SJCRH30 (cell line): ENCODE data around the gene MAD1L1. TPM values are rescaled to one million over a fixed set of nuclear protein-coding genes. Genes with fewer than 3 reads are reported as not detected.

Source experiments
- DNase-seq, 2 experiments: peaks; one replicate each; pipeline ENCODE4 v3.0.0-alpha.2; 2015 to 2020
- H3K27ac ChIP-seq: fragments of 250-450 bp; sonication (Bioruptor Pico); 2 replicates; pipeline ENCODE4 v1.5.1; 2020; ENCODE audit warnings: mild to moderate bottlenecking, moderate library complexity
- H3K27me3 ChIP-seq: fragments of 250-450 bp; sonication (Bioruptor Pico); 2 replicates; pipeline ENCODE4 v1.5.1; 2020; ENCODE audit warnings: mild to moderate bottlenecking, moderate library complexity
- H3K36me3 ChIP-seq: fragments of 250-450 bp; sonication (Bioruptor Pico); 2 replicates; pipeline ENCODE4 v1.5.1; 2020; ENCODE audit warnings: mild to moderate bottlenecking, moderate library complexity
- H3K4me1 ChIP-seq: fragments of 250-450 bp; sonication (Bioruptor Pico); 2 replicates; pipeline ENCODE4 v1.5.1; 2020; ENCODE audit warnings: mild to moderate bottlenecking, moderate library complexity
- H3K4me3 ChIP-seq: fragments of 250-450 bp; sonication (Bioruptor Pico); 2 replicates; pipeline ENCODE4 v1.5.1; 2020; ENCODE audit warnings: mild to moderate bottlenecking, moderate library complexity
- H3K9me3 ChIP-seq: fragments of 250-450 bp; sonication (Bioruptor Pico); replicated peaks from 2 replicates; pipeline ENCODE4 v1.5.1; 2020; ENCODE audit warnings: mild to moderate bottlenecking, moderate library complexity
- total RNA-seq: library from RNA; depleted of rRNA; stranded (reverse); fragments of >200 nt; shearing (Covaris generic); gene quantifications from 2 replicates; pipeline ENCODE4 v1.2.3, GENCODE V29; 2014

Gene MAD1L1
- total RNA-seq, 1 experiment from 2014 or later = 31.5 TPM

DNA sequence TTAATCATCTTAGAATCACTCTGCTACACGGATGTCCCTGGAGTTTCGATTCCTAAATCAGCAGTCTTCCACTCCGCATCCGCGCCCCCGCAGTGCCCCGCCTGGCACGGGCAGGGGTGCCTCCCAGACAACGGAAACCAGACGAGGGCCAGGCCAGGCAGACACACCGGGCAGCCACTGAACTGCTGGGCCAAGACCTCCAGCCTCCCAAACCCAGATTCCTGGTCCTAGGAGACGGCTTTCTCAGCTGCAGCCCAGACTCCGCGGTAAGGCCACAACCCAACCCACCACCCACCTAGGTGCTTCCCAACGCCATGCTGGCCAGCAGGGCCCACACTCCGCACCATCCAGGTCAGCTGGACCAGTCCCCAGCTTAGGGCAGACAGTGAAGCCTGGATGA lies 33.2 kb downstream of the MAD1L1 start:
- peaks cover 5% of the 10 kb centered on the region for H3K9me3 ChIP-seq
- H3K27ac ChIP-seq = no peak overlapping the region
- H3K27me3 ChIP-seq = no peaks in the 10 kb centered on the region
- peaks cover 19% of the 10 kb centered on the region for H3K36me3 ChIP-seq
- no peak overlapping the region for H3K4me3 ChIP-seq
- DNase-seq = no peak
- no peaks in the 10 kb centered on the region for H3K4me1 ChIP-seq

DNA sequence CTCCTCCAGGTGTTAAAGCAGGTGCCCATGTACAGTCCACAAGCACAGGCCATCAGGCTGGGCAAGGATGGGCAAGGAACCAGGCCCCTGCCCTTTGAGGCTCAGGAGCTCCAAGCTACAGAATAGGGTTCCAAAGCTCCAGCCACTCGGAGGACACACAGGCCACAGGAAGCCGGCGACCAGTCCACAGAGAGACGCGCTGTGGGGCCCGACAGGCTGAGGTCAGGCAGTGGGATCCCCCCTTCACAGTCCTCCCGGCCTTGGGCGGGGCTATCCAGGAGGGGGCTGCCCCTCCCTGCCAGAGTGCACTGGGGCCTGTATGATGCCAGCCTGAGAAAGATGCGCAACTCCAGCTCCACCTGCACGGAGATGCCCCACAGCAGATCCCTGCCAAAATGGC lies 34.0 kb downstream of the MAD1L1 start:
- H3K4me3 ChIP-seq = no peak overlapping the region
- H3K9me3 ChIP-seq = peaks cover 5% of the 10 kb centered on the region
- H3K36me3 ChIP-seq = peaks cover 19% of the 10 kb centered on the region
- H3K27ac ChIP-seq = no peak overlapping the region
- no peak for DNase-seq
- no peaks in the 10 kb centered on the region for H3K27me3 ChIP-seq
- peaks cover 4% of the 10 kb centered on the region; the same call in 1 of the 2 replicates for H3K4me1 ChIP-seq

GRCh38 chr7:2198206-2198605 lies 34.5 kb downstream of the MAD1L1 start:
- no peak overlapping the region for H3K27ac ChIP-seq
- peaks cover 5% of the 10 kb centered on the region for H3K9me3 ChIP-seq
- peaks cover 4% of the 10 kb centered on the region; the same call in 1 of the 2 replicates for H3K4me1 ChIP-seq
- H3K27me3 ChIP-seq = no peaks in the 10 kb centered on the region
- no peak overlapping the region for H3K4me3 ChIP-seq
- DNase-seq = no peak
- H3K36me3 ChIP-seq = peaks cover 19% of the 10 kb centered on the region

- H3K27ac ChIP-seq = no peak overlapping the region
- no peak for DNase-seq
These were observed 35.1 kb downstream of the MAD1L1 start for GRCh38 chr7:2197436-2198155.

GRCh38 chr7:2196381-2197378 lies 36.1 kb downstream of the MAD1L1 start:
- Histone ChIP-seq H3K27ac (no peak overlapping the region), H3K36me3 (peaks cover 19% of the 10 kb centered on the region), H3K4me1 (peaks cover 8% of the 10 kb centered on the region), H3K27me3 (no peaks in the 10 kb centered on the region), H3K4me3 (no peak overlapping the region), H3K9me3 (peaks cover 5% of the 10 kb centered on the region)
- DNase-seq = no peak

More at GRCh38 chr7:2197436-2198155, 35.1 kb downstream of the MAD1L1 start:
- Histone ChIP-seq H3K4me1 (peaks cover 6% of the 10 kb centered on the region), H3K9me3 (peaks cover 5% of the 10 kb centered on the region), H3K36me3 (peaks cover 19% of the 10 kb centered on the region), H3K27me3 (no peaks in the 10 kb centered on the region), H3K4me3 (no peak overlapping the region)

- Histone ChIP-seq H3K27ac (no peak overlapping the region), H3K4me3 (no peak overlapping the region), H3K9me3 (peaks cover 5% of the 10 kb centered on the region), H3K36me3 (peaks cover 19% of the 10 kb centered on the region), H3K27me3 (no peaks in the 10 kb centered on the region), H3K4me1 (peaks cover 8% of the 10 kb centered on the region)
- DNase-seq = no peak
These were observed 37.1 kb downstream of the MAD1L1 start for GRCh38 chr7:2195400-2196246.

DNA sequence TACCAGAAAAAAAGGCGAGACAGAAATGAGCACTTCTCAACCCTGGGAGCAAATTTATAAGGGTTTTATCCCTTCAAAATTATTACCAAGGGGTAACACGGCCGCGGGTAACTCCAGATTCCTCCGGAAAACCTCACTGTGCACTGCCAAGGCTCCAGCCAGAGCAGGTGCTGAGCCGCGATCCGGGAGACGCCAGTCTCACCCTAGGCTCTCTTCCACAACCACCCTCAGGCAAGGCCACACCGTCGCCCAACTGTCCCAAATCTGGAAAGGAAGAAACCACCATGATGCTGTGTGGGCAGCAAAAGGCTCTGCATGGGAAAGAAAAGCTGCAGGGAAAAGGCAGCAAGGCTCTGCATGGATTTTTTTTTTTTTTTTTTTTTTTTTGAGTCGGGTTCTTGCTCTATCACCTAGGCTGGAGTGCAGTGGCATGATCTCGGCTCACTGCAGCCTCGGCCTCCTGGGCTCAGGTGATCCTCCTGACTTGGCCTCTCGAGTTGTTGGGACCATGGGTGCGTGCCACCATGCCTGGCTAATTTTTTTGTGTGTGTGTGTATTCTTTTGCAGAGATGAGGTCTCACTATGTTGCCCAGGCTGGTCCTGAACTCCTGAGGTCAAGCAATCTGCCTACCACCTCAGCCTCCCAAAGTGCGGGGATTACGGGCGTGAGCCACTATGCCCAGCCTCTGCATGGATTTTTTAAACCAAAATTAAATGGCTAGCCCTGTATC lies 39.0 kb downstream of the MAD1L1 start:
- peaks cover 8% of the 10 kb centered on the region for H3K4me1 ChIP-seq
- peaks cover 5% of the 10 kb centered on the region for H3K9me3 ChIP-seq
- peak; percentile 62 to 76 for DNase-seq
- H3K36me3 ChIP-seq = peaks cover 13% of the 10 kb centered on the region
- H3K4me3 ChIP-seq = peak overlapping the region; percentile 14
- H3K27me3 ChIP-seq = no peaks in the 10 kb centered on the region
- H3K27ac ChIP-seq = peak overlapping the region; percentile 20

GRCh38 chr7:2192831-2193534 lies 39.8 kb downstream of the MAD1L1 start:
- Histone ChIP-seq H3K9me3 (peaks cover 8% of the 10 kb centered on the region), H3K4me3 (peak overlapping the region; percentile 14), H3K36me3 (peaks cover 17% of the 10 kb centered on the region), H3K4me1 (peaks cover 8% of the 10 kb centered on the region), H3K27me3 (no peaks in the 10 kb centered on the region), H3K27ac (peak overlapping the region; percentile 20)
- peak; percentile 94 to 97 for DNase-seq

DNA sequence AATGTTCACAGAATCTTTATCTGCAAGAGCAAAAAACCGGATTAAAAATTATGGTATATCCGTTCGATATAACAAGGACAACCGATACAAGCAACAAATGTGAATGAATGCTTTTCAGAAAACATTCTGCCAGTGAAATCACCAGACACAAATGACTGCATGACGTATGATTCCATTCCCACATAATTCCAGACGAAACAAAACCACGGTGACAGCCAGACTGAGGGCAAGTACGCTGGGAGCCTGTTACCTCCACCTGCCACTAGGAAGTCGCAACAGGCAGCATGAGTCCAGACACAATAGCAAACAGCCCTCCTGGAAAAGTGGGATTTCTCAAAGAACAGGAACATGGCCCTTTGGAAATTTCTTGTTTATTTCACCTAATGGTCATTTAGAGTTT lies 41.7 kb downstream of the MAD1L1 start:
- no peak overlapping the region for H3K27ac ChIP-seq
- peaks cover 8% of the 10 kb centered on the region for H3K4me1 ChIP-seq
- H3K27me3 ChIP-seq = no peaks in the 10 kb centered on the region
- no peak for DNase-seq
- no peak overlapping the region for H3K4me3 ChIP-seq
- H3K9me3 ChIP-seq = peaks cover 8% of the 10 kb centered on the region
- H3K36me3 ChIP-seq = peaks cover 16% of the 10 kb centered on the region

- Histone ChIP-seq H3K36me3 (peaks cover 11% of the 10 kb centered on the region), H3K4me1 (peaks cover 8% of the 10 kb centered on the region), H3K4me3 (no peak overlapping the region), H3K27ac (no peak overlapping the region), H3K27me3 (no peaks in the 10 kb centered on the region), H3K9me3 (peaks cover 8% of the 10 kb centered on the region)
- no peak for DNase-seq
These were observed 42.2 kb downstream of the MAD1L1 start for GRCh38 chr7:2190531-2190930.

DNA sequence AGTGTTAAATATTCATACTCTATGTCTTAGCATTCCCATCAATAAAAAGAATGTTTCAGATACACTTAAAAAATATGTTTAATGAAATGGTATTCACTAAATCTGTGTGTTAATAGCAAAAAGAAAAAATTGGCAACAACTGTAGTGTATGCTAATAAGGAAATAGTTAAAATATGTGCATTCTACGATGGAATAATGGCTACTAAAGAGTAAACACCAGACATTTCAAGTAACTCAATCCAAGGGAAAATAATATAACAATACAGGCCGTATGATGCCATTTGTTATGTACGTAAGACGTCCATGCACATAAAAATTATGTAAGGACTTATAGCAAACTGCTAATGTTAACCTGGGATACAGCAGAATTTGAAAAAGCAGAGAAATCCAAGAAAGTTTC lies 46.6 kb downstream of the MAD1L1 start:
- no peak overlapping the region for H3K27ac ChIP-seq

DNA sequence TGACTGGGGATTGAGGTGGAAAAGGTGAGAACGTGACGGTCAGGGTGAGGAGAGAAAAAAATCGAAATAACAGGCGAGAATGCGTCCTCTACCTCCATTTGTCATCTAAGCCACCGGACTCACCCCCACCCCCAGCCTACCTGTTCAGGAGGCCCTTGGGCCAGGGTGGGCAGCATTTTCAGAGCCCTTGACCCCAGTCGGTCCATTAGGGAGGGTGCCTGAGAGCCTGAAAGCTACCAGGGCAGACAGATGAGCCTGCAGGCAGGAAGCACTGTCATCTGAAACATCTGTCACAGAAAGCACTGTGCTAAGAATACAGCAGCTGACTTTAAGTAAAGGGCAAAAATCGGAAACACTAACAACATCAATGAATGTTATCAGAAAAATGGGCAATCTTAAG lies 47.0 kb downstream of the MAD1L1 start:
- H3K36me3 ChIP-seq = peaks cover 4% of the 10 kb centered on the region; the same call in 1 of the 2 replicates
- no peak overlapping the region for H3K27ac ChIP-seq
- no peak overlapping the region for H3K4me3 ChIP-seq
- no peaks in the 10 kb centered on the region for H3K27me3 ChIP-seq
- H3K4me1 ChIP-seq = no peaks in the 10 kb centered on the region
- DNase-seq = no peak
- H3K9me3 ChIP-seq = 0 out of 2 replicates have a peak, but pooled peaks cover 3% of the 10 kb centered on the region

More for the DNA sequence above, 46.6 kb downstream of the MAD1L1 start:
- Histone ChIP-seq H3K27me3 (no peaks in the 10 kb centered on the region), H3K9me3 (0 out of 2 replicates have a peak, but pooled peaks cover 3% of the 10 kb centered on the region), H3K4me1 (no peaks in the 10 kb centered on the region), H3K36me3 (peaks cover 4% of the 10 kb centered on the region; the same call in 1 of the 2 replicates), H3K4me3 (no peak overlapping the region)
- DNase-seq = no peak

GRCh38 chr7:2182461-2182860 lies 50.3 kb downstream of the MAD1L1 start:
- no peaks in the 10 kb centered on the region for H3K4me1 ChIP-seq
- H3K9me3 ChIP-seq = no peaks in the 10 kb centered on the region
- no peaks in the 10 kb centered on the region for H3K27me3 ChIP-seq
- no peaks in the 10 kb centered on the region for H3K36me3 ChIP-seq
- H3K27ac ChIP-seq = no peak overlapping the region
- H3K4me3 ChIP-seq = no peak overlapping the region
- DNase-seq = no peak
